Smooth muscle cell (in vitro differentiated cells): ENCODE data around the gene FAM98C. TPM values are rescaled to one million over a fixed set of nuclear protein-coding genes. Genes with fewer than 3 reads are reported as not detected.

Experiments used
- DNase-seq: peaks from one replicate; lab custom pipeline; 2025; ENCODE audit not compliant: unreplicated experiment; lab: John Stamatoyannopoulos, UW
- H2AFZ ChIP-seq: fragments of 200-600 bp; sonication (generic); 2 replicates; pipeline ENCODE4 v1.6.0; 2016; ENCODE audit warnings: antibody characterized with exemption, low read depth, mild to moderate bottlenecking
- H3F3A ChIP-seq: fragments of 200-600 bp; sonication (generic); 2 replicates; pipeline ENCODE4 v1.6.0; 2017; ENCODE audit warnings: antibody characterized with exemption, low read depth
- H3K27ac ChIP-seq: fragments of 200-600 bp; sonication (generic); 2 replicates; pipeline ENCODE4 v1.5.1; 2016; ENCODE audit warnings: low read depth, mild to moderate bottlenecking
- H3K27me3 ChIP-seq: fragments of 200-600 bp; sonication (generic); 2 replicates; pipeline ENCODE4 v1.6.1; 2016; ENCODE audit warnings: low read depth, mild to moderate bottlenecking
- H3K36me3 ChIP-seq: fragments of 200-600 bp; sonication (generic); 2 replicates; pipeline ENCODE4 v1.5.1; 2016; ENCODE audit warnings: low read depth
- H3K4me1 ChIP-seq: fragments of 200-600 bp; sonication (generic); 2 replicates; pipeline ENCODE4 v1.5.1; 2016; ENCODE audit warnings: low read depth
- H3K4me2 ChIP-seq: fragments of 200-600 bp; sonication (generic); 2 replicates; pipeline ENCODE4 v1.6.0; 2016; ENCODE audit warnings: mild to moderate bottlenecking
- H3K4me3 ChIP-seq: fragments of 200-600 bp; sonication (generic); 2 replicates; pipeline ENCODE4 v1.5.1; 2016; ENCODE audit warnings: mild to moderate bottlenecking
- H3K79me2 ChIP-seq: fragments of 200-600 bp; sonication (generic); 2 replicates; pipeline ENCODE4 v1.6.0; 2016; ENCODE audit warnings: low read depth, mild to moderate bottlenecking
- H3K9ac ChIP-seq: fragments of 200-600 bp; sonication (generic); 2 replicates; pipeline ENCODE4 v1.6.0; 2016; ENCODE audit warnings: low read depth
- H3K9me3 ChIP-seq: fragments of 200-600 bp; sonication (generic); replicated peaks from 2 replicates; pipeline ENCODE4 v1.5.1; 2016; ENCODE audit warnings: low read depth
- H4K20me1 ChIP-seq: fragments of 200-600 bp; sonication (generic); 2 replicates; pipeline ENCODE4 v1.6.0; 2016; ENCODE audit warnings: low read depth
- CTCF ChIP-seq: fragments of 200-600 bp; sonication (generic); IDR thresholded peaks from 2 replicates; pipeline ENCODE4 v1.5.1; 2017; ENCODE audit warnings: borderline replicate concordance, mild to moderate bottlenecking, antibody characterized with exemption; ENCODE audit not compliant: insufficient read depth, poor library complexity, severe bottlenecking
- WGBS: methylation state at CpG from one replicate; pipeline ENCODE4 v1.1.7; 2016; ENCODE audit warnings: low lambda C conversion rate; 5-methylcytosine and 5-hydroxymethylcytosine counted together
- polyA plus RNA-seq: library from polyadenylated mRNA; unstranded; fragments of >200 nt; fragmentation: Nextera tagmentation; extraction: Ambion mirVana; gene quantifications from 2 replicates; pipeline ENCODE4 v1.2.1, GENCODE V29; 2016
- total RNA-seq: library from RNA; depleted of rRNA; stranded (reverse); fragments of >200 nt; gene quantifications from 2 replicates; pipeline ENCODE4 v1.2.3, GENCODE V29; 2014

FAM98C gene
- total and polyA plus RNA-seq, 2 experiments from 2014 or later: 8.5 to 15.9 TPM

DNA sequence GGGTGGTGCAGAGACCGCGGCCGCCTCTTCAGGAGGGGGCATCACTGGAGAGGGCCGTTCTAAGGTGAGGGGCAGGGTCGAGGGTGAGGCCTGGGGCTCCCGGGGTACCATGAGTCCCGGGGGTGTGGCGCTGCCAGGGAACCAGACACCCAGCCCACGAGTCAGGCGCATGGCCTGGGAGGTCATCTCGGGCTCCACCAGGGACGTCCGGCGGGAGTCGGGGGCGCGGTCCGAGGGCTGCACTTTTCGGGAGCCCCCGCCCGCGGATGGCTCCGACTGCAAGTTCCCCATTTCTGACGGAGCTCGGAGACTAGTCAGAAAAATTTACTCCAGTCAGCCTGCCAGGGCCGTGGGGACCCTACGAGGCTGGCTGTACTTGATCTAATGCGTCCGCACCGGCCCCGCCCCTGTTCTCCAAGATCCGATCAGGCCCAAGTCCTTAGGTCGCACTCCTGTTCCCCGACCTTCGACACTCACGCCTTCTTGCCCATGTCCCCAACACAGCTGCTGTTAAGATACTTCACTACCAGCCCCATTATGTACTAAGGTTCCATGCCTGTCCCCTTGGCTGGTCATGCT is 15.8 kb upstream of the FAM98C start:
- peaks cover 4% of the 10 kb centered on the region for H3K4me1 ChIP-seq
- H3K36me3 ChIP-seq: no peaks in the 10 kb centered on the region
- H3K79me2 ChIP-seq: no peaks in the 10 kb centered on the region
- H3K27me3 ChIP-seq: no peaks in the 10 kb centered on the region
- peaks cover 10% of the 10 kb centered on the region for H3F3A ChIP-seq
- no peak overlapping the region for H2AFZ ChIP-seq
- peak overlapping the region; percentile 95 for H3K4me2 ChIP-seq
- H3K9ac ChIP-seq: no peak overlapping the region
- WGBS: 28% methylated on average over 33 of the region's 36 CpGs
- peaks cover 54% of the 10 kb centered on the region for H4K20me1 ChIP-seq
- no peak for TF ChIP-seq CTCF
- DNase-seq: no peak
- H3K9me3 ChIP-seq: no peaks in the 10 kb centered on the region
- peak overlapping the region; percentile 71 for H3K4me3 ChIP-seq
- no peak overlapping the region for H3K27ac ChIP-seq

GRCh38 chr19:38387550-38388348 is 15.1 kb upstream of the FAM98C start, which contains the start of gene GGN:
Gene GGN (minus strand): TSS chr19:38388034. CDS start chr19:38387261, 773 bp downstream.
- Histone ChIP-seq H3K27ac (peak within 1 kb of the TSS; percentile 68), H4K20me1 (peaks cover 47% of the 10 kb centered on the region), H3K36me3 (no peaks in the 10 kb centered on the region), H3K9ac (peak within 1 kb of the TSS; percentile 63), H3K9me3 (no peaks in the 10 kb centered on the region), H3K4me3 (peak within 1 kb of the TSS; percentile 71), H3K79me2 (no peaks in the 10 kb centered on the region), H3K4me2 (peak within 1 kb of the TSS; percentile 95), H3K27me3 (no peaks in the 10 kb centered on the region), H3F3A (peaks cover 10% of the 10 kb centered on the region), H2AFZ (no peak within 1 kb of the TSS), H3K4me1 (peaks cover 4% of the 10 kb centered on the region)
- WGBS: 2% methylated on average over 40 of the region's 51 CpGs
- DNase-seq: peak; percentile 92
- no peak for TF ChIP-seq CTCF

DNA sequence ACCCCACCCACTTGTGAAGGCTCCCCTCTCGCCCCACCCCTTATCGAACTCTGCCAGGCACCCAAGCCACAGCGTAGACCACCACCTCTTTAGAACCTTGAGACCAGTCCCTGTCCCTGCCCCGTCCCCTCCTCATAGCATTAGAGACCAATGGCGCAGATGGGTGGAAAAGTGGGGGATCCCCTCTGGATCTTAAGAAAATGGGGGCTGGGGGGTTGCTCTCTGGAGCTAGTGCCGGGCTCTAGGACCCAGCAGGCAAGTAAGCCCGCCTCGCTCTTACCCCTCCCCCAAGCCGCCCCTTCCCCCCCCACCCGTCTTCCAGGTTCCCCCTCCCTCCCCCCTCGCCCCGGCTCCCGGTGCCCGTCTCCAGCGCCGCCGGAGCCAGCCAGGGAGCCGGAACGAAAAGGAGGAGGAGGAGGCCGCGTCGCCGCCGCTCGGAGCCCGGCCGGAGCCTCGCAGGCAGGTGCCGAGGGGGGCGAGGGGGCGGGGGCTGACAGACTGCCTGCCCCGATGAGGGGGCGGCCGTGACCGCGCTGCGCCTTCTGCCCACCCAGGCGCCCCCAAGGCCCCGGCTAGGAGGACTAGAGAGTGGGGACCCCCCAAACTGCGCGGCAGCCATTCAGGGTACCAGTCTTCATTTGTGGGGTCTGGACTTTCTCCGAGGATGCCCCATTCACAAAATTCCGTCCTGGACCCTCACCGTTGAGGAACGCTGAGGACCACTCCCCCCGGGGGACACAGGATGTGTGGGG is 14.4 kb upstream of the FAM98C start, which contains the start of gene SPRED3:
TSS of gene SPRED3 (plus strand) at position 349 of the 752 bp plus-strand sequence. CDS start 1,606 bp downstream, outside the sequence.
- Histone ChIP-seq H4K20me1 (peaks cover 39% of the 10 kb centered on the region), H3K4me1 (peaks cover 4% of the 10 kb centered on the region), H3K27ac (peak within 1 kb of the TSS; percentile 68), H3K79me2 (no peaks in the 10 kb centered on the region), H3K9ac (peak within 1 kb of the TSS; percentile 63), H3K36me3 (no peaks in the 10 kb centered on the region), H2AFZ (no peak within 1 kb of the TSS), H3K4me3 (peak within 1 kb of the TSS; percentile 71), H3K4me2 (peak within 1 kb of the TSS; percentile 95), H3F3A (peaks cover 10% of the 10 kb centered on the region), H3K9me3 (no peaks in the 10 kb centered on the region), H3K27me3 (no peaks in the 10 kb centered on the region)
- 3% methylated on average over 17 of the region's 46 CpGs for WGBS
- no peak for TF ChIP-seq CTCF
- peak; percentile 47 for DNase-seq
